CD14-positive monocyte (primary cell): ENCODE results near the gene RHOH. TPM values are rescaled to one million over a fixed set of nuclear protein-coding genes. Genes with fewer than 3 reads are reported as not detected.

Experiments used
- DNase-seq, 3 donors: peaks; one replicate each; pipeline ENCODE4 v3.0.0-alpha.2; 2011 to 2022
- H2AFZ ChIP-seq: 2 replicates; pipeline ENCODE4 v1.6.0; 2012; ENCODE audit warnings: mild to moderate bottlenecking, low read depth, low read length, inconsistent platforms; ENCODE audit not compliant: insufficient read depth, poor library complexity, severe bottlenecking
- H3K27ac ChIP-seq, 2 donors: 1 replicate in 1 of 2; 2 replicates in 1 of 2; pipeline ENCODE4 v1.5.1; 2012 to 2013; ENCODE audit warnings: low read length in 2 of 2, control low read depth in 1 of 2, inconsistent platforms in 1 of 2, low read depth in 1 of 2, mild to moderate bottlenecking in 1 of 2
- H3K27me3 ChIP-seq, 2 donors: one replicate each; pipeline versions ENCODE4 v1.6.0 to v1.6.1; 2011 to 2013; ENCODE audit warnings: low read length in 2 of 2; ENCODE audit not compliant: control insufficient read depth in 2 of 2, insufficient read depth in 2 of 2
- H3K36me3 ChIP-seq, 2 donors: replicated peaks in 1 of 2; 1 replicate in 1 of 2; 2 replicates in 1 of 2; pipeline versions ENCODE4 v1.5.1 to v1.6.1; 2012 to 2013; ENCODE audit warnings: low read length in 2 of 2, control low read depth in 1 of 2, inconsistent platforms in 1 of 2, mild to moderate bottlenecking in 1 of 2; ENCODE audit not compliant: insufficient read depth in 2 of 2, control insufficient read depth in 1 of 2
- H3K4me1 ChIP-seq, 2 donors: 1 replicate in 1 of 2; 2 replicates in 1 of 2; pipeline versions ENCODE4 v1.5.1 to v1.6.1; 2012 to 2013; ENCODE audit warnings: low read length in 2 of 2, control low read depth in 1 of 2, inconsistent platforms in 1 of 2, mild to moderate bottlenecking in 1 of 2, moderate library complexity in 1 of 2; ENCODE audit not compliant: insufficient read depth in 2 of 2, control insufficient read depth in 1 of 2
- H3K4me2 ChIP-seq: replicated peaks from 2 replicates; pipeline ENCODE3; 2012; ENCODE audit warnings: low read length, moderate library complexity, mild to moderate bottlenecking; ENCODE audit not compliant: poor library complexity, severe bottlenecking; ENCODE audit errors: extremely low read depth
- H3K4me3 ChIP-seq, 3 experiments: fragments of 200-600 bp in 1 of 3; sonication (generic) in 1 of 3; replicated peaks in 1 of 3; 1 replicate in 2 of 3; 2 replicates in 1 of 3; pipeline ENCODE4 v1.5.1; 2011 to 2013; ENCODE audit warnings: low read length in 3 of 3, mild to moderate bottlenecking in 3 of 3, control low read depth in 2 of 3, low read depth in 2 of 3, inconsistent platforms in 1 of 3, moderate library complexity in 1 of 3
- H3K79me2 ChIP-seq: 2 replicates; pipeline ENCODE4 v1.6.0; 2012; ENCODE audit warnings: mild to moderate bottlenecking, control low read depth, inconsistent platforms, low read length, moderate library complexity; ENCODE audit not compliant: insufficient read depth
- H3K9ac ChIP-seq: 2 replicates; pipeline ENCODE4 v1.6.0; 2017; ENCODE audit warnings: low read length, mild to moderate bottlenecking; ENCODE audit not compliant: insufficient read depth, poor library complexity, severe bottlenecking
- H3K9me3 ChIP-seq, 2 donors: replicated peaks in 1 of 2; 1 replicate in 1 of 2; 2 replicates in 1 of 2; pipeline versions ENCODE4 v1.5.1 to v1.6.1; 2012 to 2013; ENCODE audit warnings: low read length in 2 of 2, control low read depth in 1 of 2; ENCODE audit not compliant: control insufficient read depth in 1 of 2, insufficient read depth in 1 of 2
- H4K20me1 ChIP-seq: 2 replicates; pipeline ENCODE4 v1.6.0; 2012; ENCODE audit warnings: mild to moderate bottlenecking, low read length, control low read depth, moderate library complexity; ENCODE audit not compliant: insufficient read depth
- H3K27ac Mint-ChIP-seq, 7 donors: one replicate each; pipeline ENCODE4 v1.8.0; 2020; ENCODE audit warnings: mild to moderate bottlenecking in 7 of 7, mixed read lengths in 7 of 7, moderate library complexity in 6 of 7, inconsistent platforms in 2 of 7
- H3K27me3 Mint-ChIP-seq, 3 donors: one replicate each; pipeline ENCODE4 v1.8.0; 2021 to 2022; ENCODE audit warnings: low read depth in 3 of 3, mild to moderate bottlenecking in 3 of 3, mixed read lengths in 3 of 3, moderate library complexity in 3 of 3, inconsistent platforms in 1 of 3
- H3K36me3 Mint-ChIP-seq, 2 donors: one replicate each; pipeline ENCODE4 v1.8.0; 2020; ENCODE audit warnings: mixed read lengths in 2 of 2, inconsistent platforms in 1 of 2, mild to moderate bottlenecking in 1 of 2
- H3K4me1 Mint-ChIP-seq: one replicate; pipeline ENCODE4 v1.8.0; 2020; ENCODE audit warnings: mild to moderate bottlenecking, mixed read lengths
- H3K4me3 Mint-ChIP-seq, 2 donors: one replicate each; pipeline ENCODE4 v1.8.0; 2020; ENCODE audit warnings: mild to moderate bottlenecking in 2 of 2, mixed read lengths in 2 of 2, moderate library complexity in 1 of 2
- H3K9me3 Mint-ChIP-seq, 7 donors: one replicate each; pipeline ENCODE4 v1.8.0; 2020 to 2022; ENCODE audit warnings: mixed read lengths in 7 of 7, mild to moderate bottlenecking in 6 of 7, moderate library complexity in 6 of 7, inconsistent platforms in 2 of 7
- CTCF ChIP-seq: fragments of 200-600 bp; IDR thresholded peaks from one replicate; pipeline ENCODE4 v1.8.0; 2022; ENCODE audit warnings: antibody characterized with exemption, mild to moderate bottlenecking
- WGBS: methylation state at CpG from one replicate; pipeline ENCODE4 v1.1.5; 2013; ENCODE audit warnings: missing lambda C conversion rate; ENCODE audit not compliant: insufficient coverage; 5-methylcytosine and 5-hydroxymethylcytosine counted together
- intact Hi-C, 2 donors: fragments of 100-400 bp; cut with micrococcal nuclease; formaldehyde crosslinking; loops; one replicate each; pipeline versions ENCODE4 v1.15.0 to v1.15.1; 2023
- polyA plus RNA-seq, 3 donors: library from polyadenylated mRNA; depleted of rRNA in 1 of 3; unstranded in 2 of 3; stranded (reverse) in 1 of 3; fragments of 300-500 nt in 2 of 3; fragments of >200 nt in 1 of 3; fragmentation: Illumina TruSeq in 2 of 3; gene quantifications; 1 replicate in 2 of 3; 2 replicates in 1 of 3; pipeline ENCODE4 v1.2.3, GENCODE V29; 2012 to 2021

Gene RHOH
- polyA plus RNA-seq, 3 donors = 0.16 to 1.4 (median 1.2) TPM

- peaks cover 43% of the 10 kb centered on the region for H3K4me1 Mint-ChIP-seq
- Histone ChIP-seq H3K36me3 (no peaks in the 10 kb centered on the region), H3K9me3 (no peaks in the 10 kb centered on the region), H3K4me1 (peaks cover 23 to 28% of the 10 kb centered on the region in 2 donors), H3K4me2 (no peak overlapping the region), H3K27me3 (no peaks in the 10 kb centered on the region), H3K4me3 (no peak overlapping the region), H3K27ac (no peak overlapping the region), H4K20me1 (no peaks in the 10 kb centered on the region), H2AFZ (peak overlapping the region; percentile 58), H3K79me2 (peaks cover 5% of the 10 kb centered on the region), H3K9ac (no peak overlapping the region)
- H3K36me3 Mint-ChIP-seq = no peaks in the 10 kb centered on the region
- TF ChIP-seq CTCF = no peak
- peak overlapping the region in 4 of 7 donors; percentile 13 to 69 (median 36) for H3K27ac Mint-ChIP-seq
- intact Hi-C loops = no loop called here
- no peak overlapping the region for H3K4me3 Mint-ChIP-seq
- WGBS = 96% methylated on average over 4 of the region's 12 CpGs
- peak in 2 of 3 donors; percentile 33 to 41 for DNase-seq
- H3K9me3 Mint-ChIP-seq = peaks cover 0 to 2% (median 0%) of the 10 kb centered on the region in 7 donors
- H3K27me3 Mint-ChIP-seq = peaks cover 0 to 2% (median 2%) of the 10 kb centered on the region in 3 donors
Measured at GRCh38 chr4:40238700-40239548, 42.1 kb downstream of the RHOH start.

DNA sequence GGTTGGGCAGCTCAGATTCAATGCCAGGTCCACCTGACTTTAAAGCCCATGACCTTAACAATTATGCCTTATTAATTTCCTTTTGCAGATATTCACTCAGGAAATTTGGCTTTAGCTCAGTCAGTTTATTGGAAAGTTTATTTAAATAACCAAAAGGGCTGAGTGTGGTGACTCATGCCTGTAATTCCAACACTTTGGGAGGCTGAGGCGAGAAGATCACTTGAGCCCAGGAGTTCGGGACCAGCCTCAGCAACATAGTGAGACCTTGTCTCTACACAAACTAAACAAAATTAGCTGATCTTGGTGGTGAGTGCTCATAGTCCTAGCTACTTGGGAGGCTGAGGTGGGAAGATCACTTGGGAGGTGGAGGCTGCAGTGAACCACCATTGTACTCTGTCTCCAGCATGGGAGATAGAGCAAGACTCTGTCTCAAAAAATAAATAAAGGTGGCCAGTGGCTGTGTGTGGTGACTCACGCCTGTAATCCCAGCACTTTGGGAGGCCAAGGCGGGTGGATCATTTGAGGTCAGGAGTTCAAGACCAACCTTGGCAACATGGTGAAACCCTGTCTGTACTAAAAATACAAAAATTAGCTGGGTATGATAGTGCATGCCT lies 43.3 kb downstream of the RHOH start:
- Histone ChIP-seq H3K4me2 (no peak overlapping the region), H3K79me2 (peaks cover 5% of the 10 kb centered on the region), H3K9me3 (no peaks in the 10 kb centered on the region), H3K27me3 (no peaks in the 10 kb centered on the region), H3K9ac (no peak overlapping the region), H3K4me3 (no peak overlapping the region), H3K27ac (no peak overlapping the region), H3K36me3 (no peaks in the 10 kb centered on the region), H3K4me1 (peaks cover 26 to 39% of the 10 kb centered on the region in 2 donors), H2AFZ (no peak overlapping the region), H4K20me1 (no peaks in the 10 kb centered on the region)
- H3K27ac Mint-ChIP-seq = peak overlapping the region in 1 of 7 donors; percentile 53
- peaks cover 0 to 2% (median 0%) of the 10 kb centered on the region in 7 donors for H3K9me3 Mint-ChIP-seq
- no peak for TF ChIP-seq CTCF
- peaks cover 0 to 2% (median 2%) of the 10 kb centered on the region in 3 donors for H3K27me3 Mint-ChIP-seq
- peaks cover 50% of the 10 kb centered on the region for H3K4me1 Mint-ChIP-seq
- no peak overlapping the region for H3K4me3 Mint-ChIP-seq
- no CpG with 5 or more reads among the region's 4 CpGs for WGBS
- DNase-seq = no peak
- intact Hi-C loops = loop anchor here in 1 of 2 donors (5.0 kb wide), 1 partner anchor 67 kb away; no protein-coding TSS in a partner anchor
- H3K36me3 Mint-ChIP-seq = no peaks in the 10 kb centered on the region
